Trophoblast cell (in vitro differentiated cells and primary cell): ENCODE results near the gene SNX19. TPM values are rescaled to one million over a fixed set of nuclear protein-coding genes. Genes with fewer than 3 reads are reported as not detected.

ENCODE experiments used
- DNase-seq, 2 donors: peaks; one replicate each; pipeline ENCODE4 v3.0.0-alpha.2; 2016
- H2AFZ ChIP-seq: 2 replicates; pipeline ENCODE4 v1.6.1; 2013; ENCODE audit warnings: low read length, moderate library complexity, mild to moderate bottlenecking; ENCODE audit not compliant: insufficient read depth, poor library complexity
- H2AK5ac ChIP-seq: 2 replicates; pipeline ENCODE4 v1.6.1; 2013; ENCODE audit warnings: mild to moderate bottlenecking, low read length
- H2BK120ac ChIP-seq: 2 replicates; pipeline ENCODE4 v1.6.1; 2013; ENCODE audit warnings: low read length, mild to moderate bottlenecking, moderate library complexity; ENCODE audit not compliant: insufficient read depth, poor library complexity
- H2BK12ac ChIP-seq: 2 replicates; pipeline ENCODE4 v1.6.1; 2013; ENCODE audit warnings: mild to moderate bottlenecking, low read length, moderate library complexity
- H2BK5ac ChIP-seq: 2 replicates; pipeline ENCODE4 v1.6.1; 2013; ENCODE audit warnings: low read length, low read depth, moderate library complexity, mild to moderate bottlenecking; ENCODE audit not compliant: poor library complexity
- H3K14ac ChIP-seq: 2 replicates; pipeline ENCODE4 v1.6.1; 2013; ENCODE audit warnings: mild to moderate bottlenecking, low read length
- H3K18ac ChIP-seq: 2 replicates; pipeline ENCODE4 v1.6.1; 2013; ENCODE audit warnings: mild to moderate bottlenecking, low read length
- H3K23ac ChIP-seq: 2 replicates; pipeline ENCODE4 v1.6.1; 2013; ENCODE audit warnings: low read length
- H3K27ac ChIP-seq: 2 replicates; pipeline ENCODE4 v1.5.1; 2013; ENCODE audit warnings: low read depth, mild to moderate bottlenecking, inconsistent platforms, low read length, moderate library complexity
- H3K27me3 ChIP-seq: 2 replicates; pipeline ENCODE4 v1.6.1; 2013; ENCODE audit warnings: inconsistent platforms, mild to moderate bottlenecking, low read length, moderate library complexity; ENCODE audit not compliant: insufficient read depth
- H3K36me3 ChIP-seq, 2 experiments: 1 replicate in 1 of 2; 2 replicates in 1 of 2; pipeline ENCODE4 v1.6.1; 2013; ENCODE audit warnings: low read length in 2 of 2, mild to moderate bottlenecking in 2 of 2, moderate library complexity in 1 of 2; ENCODE audit not compliant: insufficient read depth in 2 of 2, control insufficient read depth in 1 of 2
- H3K4ac ChIP-seq: 2 replicates; pipeline ENCODE4 v1.6.1; 2013; ENCODE audit warnings: low read depth, mild to moderate bottlenecking, low read length, moderate library complexity
- H3K4me1 ChIP-seq, 2 experiments: 1 replicate in 1 of 2; 2 replicates in 1 of 2; pipeline ENCODE4 v1.6.1; 2013; ENCODE audit warnings: low read length in 2 of 2, mild to moderate bottlenecking in 2 of 2, moderate library complexity in 1 of 2; ENCODE audit not compliant: insufficient read depth in 2 of 2, control insufficient read depth in 1 of 2
- H3K4me2 ChIP-seq: 2 replicates; pipeline ENCODE4 v1.6.1; 2013; ENCODE audit warnings: inconsistent platforms, mild to moderate bottlenecking, low read length, moderate library complexity
- H3K4me3 ChIP-seq: 2 replicates; pipeline ENCODE4 v1.5.1; 2013; ENCODE audit warnings: mild to moderate bottlenecking, low read depth, low read length, inconsistent platforms
- H3K79me1 ChIP-seq: one replicate; pipeline ENCODE4 v1.6.1; 2013; ENCODE audit warnings: low read length
- H3K79me2 ChIP-seq: 2 replicates; pipeline ENCODE4 v1.6.1; 2013; ENCODE audit warnings: low read length, mild to moderate bottlenecking; ENCODE audit not compliant: control insufficient read depth, insufficient read depth, poor library complexity
- H3K9ac ChIP-seq: 2 replicates; pipeline ENCODE4 v1.6.1; 2013; ENCODE audit warnings: mild to moderate bottlenecking, low read length
- H3K9me3 ChIP-seq: 2 replicates; pipeline ENCODE4 v1.6.1; 2013; ENCODE audit warnings: low read depth, mild to moderate bottlenecking, control low read depth, inconsistent platforms, low read length; ENCODE audit not compliant: insufficient read depth
- H4K12ac ChIP-seq: 2 replicates; pipeline ENCODE4 v1.6.1; 2013; ENCODE audit warnings: low read depth, mild to moderate bottlenecking, low read length, moderate library complexity
- H4K8ac ChIP-seq: 2 replicates; pipeline ENCODE4 v1.6.1; 2013; ENCODE audit warnings: low read depth, mild to moderate bottlenecking, low read length, moderate library complexity
- H4K91ac ChIP-seq: one replicate; pipeline ENCODE4 v1.6.1; 2013; ENCODE audit warnings: low read depth, mild to moderate bottlenecking, low read length, moderate library complexity
- WGBS: extraction: QIAGEN DNeasy Blood & Tissue Kit; methylation state at CpG from one replicate; pipeline ENCODE4 v1.1.7; 2013; ENCODE audit warnings: missing lambda C conversion rate; ENCODE audit not compliant: insufficient read length, insufficient coverage; ENCODE audit errors: extremely low coverage; 5-methylcytosine and 5-hydroxymethylcytosine counted together
- polyA plus RNA-seq: library from polyadenylated mRNA; stranded (reverse); fragments of 200-250 nt; gene quantifications from 2 replicates; pipeline ENCODE4 v1.2.3, GENCODE V29; 2013

The SNX19 gene, protein sequence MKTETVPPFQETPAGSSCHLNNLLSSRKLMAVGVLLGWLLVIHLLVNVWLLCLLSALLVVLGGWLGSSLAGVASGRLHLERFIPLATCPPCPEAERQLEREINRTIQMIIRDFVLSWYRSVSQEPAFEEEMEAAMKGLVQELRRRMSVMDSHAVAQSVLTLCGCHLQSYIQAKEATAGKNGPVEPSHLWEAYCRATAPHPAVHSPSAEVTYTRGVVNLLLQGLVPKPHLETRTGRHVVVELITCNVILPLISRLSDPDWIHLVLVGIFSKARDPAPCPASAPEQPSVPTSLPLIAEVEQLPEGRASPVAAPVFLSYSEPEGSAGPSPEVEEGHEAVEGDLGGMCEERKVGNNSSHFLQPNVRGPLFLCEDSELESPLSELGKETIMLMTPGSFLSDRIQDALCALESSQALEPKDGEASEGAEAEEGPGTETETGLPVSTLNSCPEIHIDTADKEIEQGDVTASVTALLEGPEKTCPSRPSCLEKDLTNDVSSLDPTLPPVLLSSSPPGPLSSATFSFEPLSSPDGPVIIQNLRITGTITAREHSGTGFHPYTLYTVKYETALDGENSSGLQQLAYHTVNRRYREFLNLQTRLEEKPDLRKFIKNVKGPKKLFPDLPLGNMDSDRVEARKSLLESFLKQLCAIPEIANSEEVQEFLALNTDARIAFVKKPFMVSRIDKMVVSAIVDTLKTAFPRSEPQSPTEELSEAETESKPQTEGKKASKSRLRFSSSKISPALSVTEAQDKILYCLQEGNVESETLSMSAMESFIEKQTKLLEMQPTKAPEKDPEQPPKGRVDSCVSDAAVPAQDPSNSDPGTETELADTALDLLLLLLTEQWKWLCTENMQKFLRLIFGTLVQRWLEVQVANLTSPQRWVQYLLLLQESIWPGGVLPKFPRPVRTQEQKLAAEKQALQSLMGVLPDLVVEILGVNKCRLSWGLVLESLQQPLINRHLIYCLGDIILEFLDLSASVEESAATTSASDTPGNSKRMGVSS
- polyA plus RNA-seq = 22.9 and 23.5 TPM in 2 replicates

DNA sequence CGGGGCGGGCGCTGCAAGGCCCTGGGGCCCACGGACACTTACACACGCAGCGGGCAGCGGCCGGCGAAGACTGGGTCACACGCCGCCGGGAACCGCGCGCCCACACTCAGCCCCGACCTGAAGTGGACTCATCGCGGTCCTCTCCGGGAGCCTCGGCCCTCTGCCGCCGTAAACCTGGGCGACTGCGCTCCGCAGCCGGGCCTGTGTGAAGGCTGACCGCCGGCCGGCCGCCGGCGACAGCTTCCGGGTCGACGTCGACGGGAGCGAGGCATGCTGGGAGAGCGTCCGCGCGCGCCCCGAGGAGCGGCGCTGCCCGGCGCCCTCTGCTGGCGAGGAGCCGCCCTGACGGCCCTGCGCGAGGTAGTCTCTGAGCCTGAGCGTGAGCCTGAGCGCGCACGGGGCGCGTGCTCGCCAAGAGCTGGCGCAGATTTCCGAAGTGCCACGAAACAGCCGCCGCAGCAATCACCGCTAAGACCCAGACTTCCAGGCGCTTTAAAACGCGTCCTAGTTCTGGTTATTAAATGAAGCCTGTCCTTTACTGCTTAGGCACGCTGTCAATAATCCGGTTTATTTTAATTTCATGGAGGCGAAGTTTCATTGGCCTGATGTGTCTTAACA is at the start of gene SNX19:
Gene SNX19 (minus strand): TSS at position 242 of the 618 bp plus-strand sequence. CDS start 540 bp downstream, outside the sequence.
- H3K4me3 ChIP-seq = peak within 1 kb of the TSS; percentile 93

DNA sequence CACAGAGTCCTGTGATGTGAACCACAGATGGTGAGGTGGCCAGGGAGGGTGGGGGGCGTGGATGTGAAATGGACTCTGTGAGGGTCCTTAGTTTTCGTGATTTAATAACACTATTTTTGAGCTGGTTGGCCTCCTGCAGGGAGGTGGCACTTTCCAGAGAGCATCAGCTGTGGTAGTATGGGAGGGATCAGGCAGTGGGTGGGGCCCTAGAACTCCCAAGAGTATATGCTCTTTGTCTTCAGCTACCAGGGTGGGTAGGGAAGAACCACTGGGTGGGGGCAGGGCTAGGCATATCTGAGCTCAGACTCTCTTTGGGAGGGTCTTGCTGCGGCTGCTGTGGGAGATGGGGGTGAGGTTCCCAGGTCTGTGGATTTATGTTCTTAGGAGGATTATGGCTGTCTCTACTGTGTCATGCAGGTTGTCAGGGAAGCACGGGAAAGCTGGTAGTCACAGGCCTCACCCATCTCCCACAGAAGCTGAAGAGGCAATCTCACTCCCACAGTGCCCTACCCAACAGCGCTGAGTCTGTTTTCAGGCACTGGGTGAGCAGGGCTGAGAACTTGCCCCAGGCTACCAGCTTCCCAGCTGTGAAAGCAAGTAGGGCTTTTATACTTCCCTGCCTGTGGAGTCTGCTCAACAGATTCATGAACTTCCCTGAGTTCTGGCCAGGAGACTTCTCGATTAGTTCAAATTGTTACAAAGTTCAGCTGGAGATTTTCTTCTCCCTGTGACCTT is 47.9 kb upstream of the SNX19 start:
- no peaks in the 10 kb centered on the region for H3K27me3 ChIP-seq
- WGBS = no CpG with 5 or more reads among the region's 6 CpGs

More for the DNA sequence above, at the start of gene SNX19:
- Histone ChIP-seq H3K23ac (no peak within 1 kb of the TSS), H3K18ac (peak within 1 kb of the TSS; percentile 93), H3K36me3 (peaks cover 13 to 14% of the 10 kb centered on the region in 2 experiments), H3K4me1 (peaks cover 5 to 6% of the 10 kb centered on the region in 2 experiments), H3K9ac (peak within 1 kb of the TSS; percentile 94), H3K4ac (peak within 1 kb of the TSS; percentile 89), H4K12ac (peak within 1 kb of the TSS; percentile 96), H3K79me1 (peaks cover 4% of the 10 kb centered on the region), H4K8ac (peak within 1 kb of the TSS; percentile 100), H3K27me3 (no peaks in the 10 kb centered on the region), H2AFZ (peak within 1 kb of the TSS; percentile 94), H3K9me3 (peaks cover 3% of the 10 kb centered on the region), H3K27ac (peak within 1 kb of the TSS; percentile 36), H2BK5ac (peak within 1 kb of the TSS; percentile 31), H3K4me2 (peak within 1 kb of the TSS; percentile 76), H4K91ac (peak within 1 kb of the TSS; percentile 90), H2BK12ac (no peak within 1 kb of the TSS), H2BK120ac (peak within 1 kb of the TSS; percentile 92), H2AK5ac (peak within 1 kb of the TSS; percentile 37), H3K14ac (peak within 1 kb of the TSS; percentile 95), H3K79me2 (peaks cover 6% of the 10 kb centered on the region)
- WGBS = no CpG with 5 or more reads among the region's 72 CpGs
- DNase-seq = peak; percentile 93 to 97

DNA sequence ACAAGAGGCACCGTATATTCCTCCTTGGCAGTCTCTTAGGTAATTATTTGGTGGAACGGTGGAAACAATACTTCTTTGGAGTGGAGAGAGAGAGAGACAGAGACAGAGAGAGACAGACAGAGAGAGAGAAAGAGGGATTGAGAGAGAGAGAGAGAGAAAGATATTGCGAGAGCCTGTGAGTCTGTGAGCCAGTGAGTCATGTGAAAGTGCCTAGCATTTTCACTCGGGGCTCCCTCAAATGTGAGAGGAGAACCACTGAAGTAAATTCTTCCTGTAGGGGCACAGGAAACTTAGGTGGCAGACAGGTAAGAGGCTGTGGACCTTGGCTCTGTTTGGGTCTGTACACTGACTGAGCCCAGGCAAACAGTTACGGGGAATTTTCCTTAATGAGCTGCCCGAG is 31.6 kb upstream of the SNX19 start:
- Histone ChIP-seq H3K27ac (no peak overlapping the region), H2AK5ac (no peak overlapping the region), H3K4me2 (no peak overlapping the region), H3K4ac (no peak overlapping the region), H4K8ac (no peak overlapping the region), H3K79me1 (no peaks in the 10 kb centered on the region), H4K12ac (no peak overlapping the region), H3K36me3 (no peaks in the 10 kb centered on the region), H3K27me3 (no peaks in the 10 kb centered on the region), H3K23ac (no peak overlapping the region), H2BK12ac (no peak overlapping the region), H3K79me2 (no peaks in the 10 kb centered on the region), H2BK120ac (no peak overlapping the region), H3K9me3 (no peaks in the 10 kb centered on the region), H2BK5ac (no peak overlapping the region), H3K4me1 (no peaks in the 10 kb centered on the region), H3K4me3 (no peak overlapping the region), H3K14ac (no peak overlapping the region), H3K18ac (no peak overlapping the region), H2AFZ (no peak overlapping the region), H4K91ac (no peak overlapping the region), H3K9ac (no peak overlapping the region)
- DNase-seq = no peak
- WGBS = no CpG with 5 or more reads among the region's 6 CpGs

More for the DNA sequence above, 47.9 kb upstream of the SNX19 start:
- Histone ChIP-seq H3K9me3 (peaks cover 4% of the 10 kb centered on the region), H3K14ac (no peak overlapping the region), H3K79me2 (no peaks in the 10 kb centered on the region), H3K79me1 (no peaks in the 10 kb centered on the region), H3K23ac (no peak overlapping the region), H4K91ac (no peak overlapping the region), H3K9ac (no peak overlapping the region), H3K4ac (no peak overlapping the region), H3K18ac (no peak overlapping the region), H3K4me3 (no peak overlapping the region), H3K4me1 (no peaks in the 10 kb centered on the region), H2BK12ac (no peak overlapping the region), H2AK5ac (no peak overlapping the region), H2BK5ac (no peak overlapping the region), H2AFZ (no peak overlapping the region), H3K4me2 (no peak overlapping the region), H3K36me3 (no peaks in the 10 kb centered on the region), H2BK120ac (no peak overlapping the region), H4K8ac (no peak overlapping the region), H4K12ac (no peak overlapping the region), H3K27ac (no peak overlapping the region)
- DNase-seq = no peak
